Skeletal muscle satellite cell (primary cell): ENCODE data around the gene ACSL3.
"Not testable (repeated sequence)": the region's sequence is repeated elsewhere in the genome, so short reads cannot be mapped to it uniquely, and the experiment has no call there.

Source experiments
- H3K27me3 ChIP-seq: 2 replicates; pipeline ENCODE4 v1.7.0; 2013; ENCODE audit warnings: low read length; ENCODE audit not compliant: control insufficient read depth, insufficient read depth
- H3K36me3 ChIP-seq: 2 replicates; pipeline ENCODE4 v1.7.0; 2013; ENCODE audit warnings: mild to moderate bottlenecking, control low read depth, low read length; ENCODE audit not compliant: insufficient read depth
- H3K4me1 ChIP-seq: 2 replicates; pipeline ENCODE4 v1.7.0; 2013; ENCODE audit warnings: low read length; ENCODE audit not compliant: control insufficient read depth, insufficient read depth
- H3K4me2 ChIP-seq: 2 replicates; pipeline ENCODE4 v1.7.0; 2013; ENCODE audit warnings: mild to moderate bottlenecking, low read length
- H3K4me3 ChIP-seq: 2 replicates; pipeline ENCODE4 v1.7.0; 2013; ENCODE audit warnings: low read length
- H3K9ac ChIP-seq: 2 replicates; pipeline ENCODE4 v1.7.0; 2013; ENCODE audit warnings: mild to moderate bottlenecking, low read depth, low read length, moderate library complexity
- H3K9me3 ChIP-seq: replicated peaks from 2 replicates; pipeline ENCODE4 v1.7.0; 2013; ENCODE audit warnings: mild to moderate bottlenecking, control low read depth, low read length

ACSL3 gene

DNA sequence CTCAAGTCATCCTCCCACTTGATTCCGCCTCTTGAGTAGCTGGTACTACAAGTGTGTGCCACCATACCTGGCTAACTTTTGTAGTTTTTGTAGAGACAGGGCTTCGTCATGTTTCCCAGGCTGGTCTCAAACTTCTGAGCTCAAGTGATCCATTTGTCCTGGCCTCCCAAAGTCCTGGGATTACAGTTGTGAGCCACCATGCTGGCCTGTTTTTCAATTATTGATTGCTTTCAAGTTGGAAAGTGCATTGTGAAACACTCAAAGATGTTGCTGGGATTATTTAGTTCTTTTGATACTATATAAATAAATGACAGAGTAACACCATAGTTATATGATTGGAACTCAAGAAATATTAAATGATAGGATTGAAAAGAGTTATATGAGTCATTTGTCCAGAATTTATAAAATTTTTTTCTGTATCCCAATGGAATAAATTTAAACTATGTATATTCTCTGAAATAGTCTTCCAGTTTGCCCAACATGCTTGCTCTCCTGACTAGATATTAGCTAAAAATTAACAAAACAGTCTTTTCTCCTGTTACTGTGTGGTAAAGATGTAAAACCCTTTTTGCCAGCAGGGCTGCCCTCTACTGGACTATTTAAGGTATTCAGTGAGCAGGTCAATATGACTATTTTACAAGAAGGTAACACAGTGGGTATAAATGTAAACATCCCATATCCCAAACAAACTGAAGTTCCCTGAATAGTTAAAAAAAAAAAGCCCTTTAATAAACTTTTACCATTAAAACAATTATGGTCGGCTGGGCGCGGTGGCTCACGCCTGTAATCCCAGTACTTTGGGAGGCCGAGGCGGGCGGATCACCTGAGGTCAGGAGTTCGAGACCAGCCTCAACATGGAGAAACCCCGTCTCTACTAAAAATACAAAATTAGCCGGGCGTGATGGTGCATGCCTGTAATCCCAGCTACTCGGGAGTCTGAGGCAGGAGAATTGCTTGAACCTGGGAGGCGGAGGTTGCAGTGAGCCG is 42.7 kb downstream of the ACSL3 start:
- peaks cover 40% of the 10 kb centered on the region for H3K4me1 ChIP-seq
- peak overlapping the region; percentile 32 for H3K9ac ChIP-seq
- H3K4me2 ChIP-seq = no peak overlapping the region
- no peaks in the 10 kb centered on the region for H3K9me3 ChIP-seq
- H3K27me3 ChIP-seq = no peaks in the 10 kb centered on the region
- H3K36me3 ChIP-seq = peaks cover 15% of the 10 kb centered on the region
- no peak overlapping the region for H3K4me3 ChIP-seq

DNA sequence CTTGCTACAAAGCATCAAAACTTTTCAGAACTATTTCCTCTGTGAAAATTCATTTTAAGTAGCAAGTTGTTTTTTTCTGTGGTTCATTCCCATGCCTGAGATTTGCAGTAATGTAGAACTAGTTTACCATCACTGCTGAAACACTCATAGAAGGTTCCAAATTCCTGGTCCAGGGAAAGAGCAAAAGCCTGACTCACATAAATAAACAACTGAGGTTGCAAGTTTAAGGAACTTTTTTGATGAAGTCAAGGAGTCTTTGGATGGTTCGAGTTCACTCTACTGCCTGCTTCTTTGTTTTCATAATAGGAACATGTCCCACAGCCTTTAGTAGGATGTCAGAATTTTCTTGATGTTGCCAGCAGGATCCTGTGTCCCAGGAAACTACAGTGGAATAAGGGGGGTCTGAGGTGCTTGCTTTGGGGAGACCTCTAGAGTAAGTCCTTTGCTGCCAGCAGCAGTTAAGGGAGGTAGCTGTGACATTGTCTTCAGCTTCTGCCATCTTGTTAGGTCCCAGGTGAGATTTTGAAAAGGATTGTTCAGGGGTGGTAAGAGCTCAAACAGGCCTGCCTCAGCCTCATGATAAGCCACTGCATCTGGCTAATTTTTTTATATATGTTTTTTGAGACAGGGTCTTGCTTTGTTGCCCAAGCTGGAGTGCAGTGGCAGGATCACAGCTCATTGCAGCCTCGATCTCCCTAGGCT is 43.9 kb downstream of the ACSL3 start:
- Histone ChIP-seq H3K4me3 (no peak overlapping the region), H3K36me3 (peaks cover 26% of the 10 kb centered on the region), H3K27me3 (no peaks in the 10 kb centered on the region), H3K4me2 (peak overlapping the region; percentile 54), H3K9ac (peak overlapping the region; percentile 32), H3K9me3 (no peaks in the 10 kb centered on the region), H3K4me1 (peaks cover 40% of the 10 kb centered on the region)

DNA sequence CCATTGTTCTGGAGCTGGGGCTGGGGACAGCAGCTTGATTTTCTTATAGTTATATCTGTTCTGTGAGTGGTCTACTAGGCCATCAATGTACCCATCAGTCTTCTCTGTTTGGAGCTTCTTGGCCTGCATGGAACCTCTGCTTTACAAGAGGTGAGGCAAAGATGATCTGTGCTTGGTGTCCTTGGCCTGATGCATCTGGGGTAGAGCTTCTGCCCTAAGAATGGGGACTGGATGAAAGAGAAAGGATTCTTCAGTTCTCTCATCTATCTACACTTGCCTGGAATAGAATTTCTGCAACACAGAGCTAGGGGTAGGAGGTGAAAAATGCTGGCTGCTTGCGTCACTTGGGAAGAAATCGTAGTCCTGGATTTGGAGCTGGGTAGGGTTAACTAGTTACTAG is 46.2 kb downstream of the ACSL3 start:
- Histone ChIP-seq H3K36me3 (peaks cover 28% of the 10 kb centered on the region), H3K27me3 (no peaks in the 10 kb centered on the region), H3K9ac (no peak overlapping the region), H3K4me1 (peaks cover 26% of the 10 kb centered on the region), H3K4me3 (no peak overlapping the region), H3K9me3 (no peaks in the 10 kb centered on the region), H3K4me2 (no peak overlapping the region)

DNA sequence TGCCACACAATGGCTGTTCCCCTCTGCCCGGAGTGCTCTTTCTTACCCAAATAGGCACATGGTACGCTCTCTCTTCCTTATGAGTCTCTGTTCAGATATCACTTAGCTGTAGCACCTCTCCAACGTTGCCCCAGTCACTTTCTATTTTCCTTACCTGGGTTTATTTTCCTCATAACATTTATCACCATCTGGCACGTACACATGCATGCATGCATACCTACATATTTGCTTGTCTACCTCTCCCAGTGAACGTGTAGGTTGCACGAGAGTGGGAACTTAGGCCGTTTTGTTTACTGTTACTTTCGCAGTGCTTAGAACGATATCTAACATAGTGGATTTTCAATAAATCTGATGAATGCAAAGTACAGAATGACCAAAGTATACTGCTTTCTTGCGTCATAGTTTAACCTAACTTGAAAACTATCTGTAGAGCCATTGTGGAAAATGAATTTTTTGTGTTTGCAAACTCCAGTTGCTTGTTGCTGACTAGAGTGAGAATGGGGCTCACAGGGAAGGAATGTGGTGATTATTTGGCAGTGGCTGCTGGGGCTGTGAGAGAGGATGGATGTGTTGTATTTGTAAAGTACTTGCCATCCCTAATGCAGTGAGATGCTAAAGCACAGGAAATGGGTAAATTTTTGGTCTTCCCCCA is 47.1 kb downstream of the ACSL3 start:
- Histone ChIP-seq H3K9ac (no peak overlapping the region), H3K4me2 (no peak overlapping the region), H3K4me1 (peaks cover 22% of the 10 kb centered on the region), H3K9me3 (no peaks in the 10 kb centered on the region), H3K27me3 (no peaks in the 10 kb centered on the region), H3K4me3 (no peak overlapping the region), H3K36me3 (peaks cover 28% of the 10 kb centered on the region)

DNA sequence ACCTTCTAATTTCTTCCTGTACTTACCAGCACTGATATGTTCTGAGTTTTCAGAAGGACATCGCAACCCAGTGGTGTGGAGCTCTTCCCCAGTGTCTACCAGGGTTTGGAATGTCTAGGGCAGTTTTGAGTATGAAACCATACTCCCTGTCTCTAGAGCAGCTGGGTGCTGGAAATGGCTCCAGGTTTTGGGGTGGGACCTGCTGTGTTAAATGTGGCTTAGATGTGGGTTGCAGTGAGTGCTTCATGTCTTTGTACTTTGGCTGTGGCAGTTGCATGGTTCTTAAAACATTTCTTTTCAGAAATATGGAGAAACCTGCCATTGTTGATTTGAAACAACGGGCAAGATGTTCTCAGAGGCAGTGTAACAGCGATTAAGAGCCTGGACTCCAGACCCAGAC is 48.5 kb downstream of the ACSL3 start:
- Histone ChIP-seq H3K27me3 (no peaks in the 10 kb centered on the region), H3K4me2 (no peak overlapping the region), H3K9me3 (no peaks in the 10 kb centered on the region), H3K4me1 (peaks cover 9% of the 10 kb centered on the region), H3K9ac (no peak overlapping the region), H3K36me3 (peaks cover 28% of the 10 kb centered on the region), H3K4me3 (no peak overlapping the region)

DNA sequence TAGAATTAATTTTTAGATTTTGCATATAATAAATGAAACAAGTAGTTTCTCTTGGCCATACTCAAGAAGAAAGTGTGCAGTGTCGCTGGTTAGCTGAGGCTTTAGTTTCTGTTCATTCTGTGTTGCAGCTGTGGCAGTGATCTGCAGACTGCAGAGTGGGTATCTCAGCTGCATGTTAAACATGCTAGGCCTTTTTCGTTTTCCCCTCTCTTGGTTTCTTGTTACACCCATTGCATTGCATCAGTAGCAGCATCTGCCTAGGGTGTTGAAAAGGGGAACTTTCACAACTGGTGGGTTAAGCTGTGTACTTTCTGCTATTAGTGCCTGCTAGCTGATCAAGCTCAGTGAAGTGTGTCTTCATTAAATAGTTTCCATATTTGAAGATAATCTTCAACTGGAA is 51.3 kb downstream of the ACSL3 start:
- no peaks in the 10 kb centered on the region for H3K4me1 ChIP-seq
- H3K4me2 ChIP-seq = no peak overlapping the region
- H3K9ac ChIP-seq = no peak overlapping the region
- no peak overlapping the region for H3K4me3 ChIP-seq
- H3K9me3 ChIP-seq = no peaks in the 10 kb centered on the region
- peaks cover 34% of the 10 kb centered on the region for H3K36me3 ChIP-seq
- H3K27me3 ChIP-seq = no peaks in the 10 kb centered on the region

DNA sequence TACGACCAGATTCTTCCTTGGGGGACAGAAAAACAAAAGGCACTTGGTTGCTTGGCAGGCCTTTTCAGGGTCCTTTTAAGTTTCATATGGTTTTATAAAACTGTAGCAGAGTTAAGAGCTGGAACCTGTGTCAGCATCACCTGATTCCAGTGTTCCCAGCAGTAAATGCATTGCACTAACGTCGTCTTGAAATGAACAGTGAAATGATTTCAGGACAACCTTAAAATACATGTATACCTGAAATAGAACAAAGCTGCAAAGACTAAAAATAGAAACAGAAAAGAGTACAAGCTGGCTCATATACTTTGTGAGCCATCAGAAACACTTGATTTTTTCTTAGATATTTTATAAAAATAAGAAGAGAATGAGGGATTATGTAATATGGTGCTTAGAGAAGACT is 51.9 kb downstream of the ACSL3 start:
- no peak overlapping the region for H3K4me3 ChIP-seq
- H3K4me1 ChIP-seq = no peaks in the 10 kb centered on the region
- H3K9ac ChIP-seq = no peak overlapping the region
- H3K27me3 ChIP-seq = no peaks in the 10 kb centered on the region
- H3K9me3 ChIP-seq = no peaks in the 10 kb centered on the region
- H3K4me2 ChIP-seq = no peak overlapping the region
- peaks cover 35% of the 10 kb centered on the region for H3K36me3 ChIP-seq

DNA sequence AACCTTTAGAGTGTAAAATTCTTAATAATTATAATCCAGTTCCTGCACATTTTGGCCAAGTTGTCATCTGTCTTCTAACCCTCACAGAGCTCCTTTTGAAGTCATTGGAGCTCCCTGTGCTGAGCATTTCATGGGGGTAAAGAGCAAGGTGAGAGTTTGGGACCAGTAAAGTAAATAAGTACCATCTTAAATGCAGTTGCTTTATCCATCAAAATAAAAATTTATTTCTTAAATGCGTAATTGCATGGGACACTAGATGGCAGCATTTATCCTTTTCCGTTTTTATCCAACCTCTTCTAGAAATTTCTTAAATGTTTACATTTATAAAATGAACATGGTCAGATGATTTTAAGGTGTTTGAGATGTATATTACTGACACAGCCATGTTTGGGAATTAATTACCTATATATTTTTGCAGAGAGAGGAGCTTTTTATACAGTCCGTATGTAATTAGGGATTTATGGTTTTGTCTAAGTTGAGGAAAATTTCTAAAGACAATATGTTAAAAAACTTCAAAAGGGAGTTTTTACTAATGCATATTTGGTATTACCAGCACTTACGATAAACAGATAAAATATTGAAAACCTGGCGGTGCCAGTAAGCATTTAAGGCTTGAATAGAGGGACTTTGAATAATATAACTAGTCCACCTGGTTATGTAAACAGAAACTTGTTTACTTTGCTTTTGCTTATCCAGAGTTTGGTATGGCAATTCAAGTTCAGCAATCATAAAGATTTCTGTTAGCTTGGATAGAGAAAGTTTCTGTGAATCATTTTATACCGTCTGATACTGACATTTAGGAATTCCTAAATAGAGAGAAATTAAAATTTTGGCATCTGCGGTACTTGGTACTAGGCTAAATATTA is 54.5 kb downstream of the ACSL3 start:
- Histone ChIP-seq H3K4me1 (peaks cover 18% of the 10 kb centered on the region), H3K9me3 (no peaks in the 10 kb centered on the region), H3K4me2 (no peak overlapping the region), H3K4me3 (no peak overlapping the region), H3K9ac (no peak overlapping the region), H3K27me3 (no peaks in the 10 kb centered on the region), H3K36me3 (peaks cover 29% of the 10 kb centered on the region)

DNA sequence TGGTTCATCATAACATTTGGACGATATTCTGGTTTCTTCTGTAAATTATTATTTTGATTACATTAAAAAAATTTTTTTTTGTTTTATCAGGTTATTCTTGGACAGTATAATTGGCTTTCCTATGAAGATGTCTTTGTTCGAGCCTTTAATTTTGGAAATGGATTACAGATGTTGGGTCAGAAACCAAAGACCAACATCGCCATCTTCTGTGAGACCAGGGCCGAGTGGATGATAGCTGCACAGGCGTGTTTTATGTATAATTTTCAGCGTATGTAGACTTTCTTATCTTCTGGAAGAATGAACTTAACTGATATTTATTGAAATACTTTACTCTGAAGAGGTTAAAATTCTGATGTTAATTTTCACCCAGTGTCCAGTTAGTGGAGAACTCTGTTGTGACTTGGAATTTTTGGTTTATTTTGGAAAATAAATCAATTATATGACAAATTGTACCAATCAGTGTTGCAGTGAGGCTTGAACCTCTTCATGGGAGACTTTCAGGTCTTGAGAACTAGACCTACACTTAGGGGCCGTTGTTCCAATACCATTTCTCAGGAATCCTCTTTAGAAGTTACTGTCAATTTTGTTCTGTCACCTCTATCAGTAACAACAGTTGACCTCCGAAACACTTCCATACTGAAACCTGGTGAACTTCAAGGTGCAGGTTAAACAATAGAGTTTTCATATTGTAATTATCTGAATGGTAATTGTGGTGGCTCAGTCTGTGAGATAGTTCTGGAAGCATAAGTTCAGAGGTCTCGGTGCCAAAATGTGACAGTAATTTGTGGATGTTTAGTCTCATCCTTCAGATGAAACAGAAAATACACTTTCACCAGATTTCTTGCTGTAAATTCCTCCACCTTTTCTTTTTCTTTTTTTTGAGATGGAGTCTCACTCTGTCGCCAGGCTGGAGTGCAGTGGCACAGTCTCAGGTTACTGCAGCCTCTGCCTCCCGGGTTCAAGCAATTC is 55.7 kb downstream of the ACSL3 start:
- H3K9ac ChIP-seq = no peak overlapping the region
- no peak overlapping the region for H3K4me2 ChIP-seq
- peaks cover 21% of the 10 kb centered on the region for H3K4me1 ChIP-seq
- peaks cover 37% of the 10 kb centered on the region for H3K36me3 ChIP-seq
- no peaks in the 10 kb centered on the region for H3K9me3 ChIP-seq
- H3K4me3 ChIP-seq = no peak overlapping the region
- no peaks in the 10 kb centered on the region for H3K27me3 ChIP-seq

DNA sequence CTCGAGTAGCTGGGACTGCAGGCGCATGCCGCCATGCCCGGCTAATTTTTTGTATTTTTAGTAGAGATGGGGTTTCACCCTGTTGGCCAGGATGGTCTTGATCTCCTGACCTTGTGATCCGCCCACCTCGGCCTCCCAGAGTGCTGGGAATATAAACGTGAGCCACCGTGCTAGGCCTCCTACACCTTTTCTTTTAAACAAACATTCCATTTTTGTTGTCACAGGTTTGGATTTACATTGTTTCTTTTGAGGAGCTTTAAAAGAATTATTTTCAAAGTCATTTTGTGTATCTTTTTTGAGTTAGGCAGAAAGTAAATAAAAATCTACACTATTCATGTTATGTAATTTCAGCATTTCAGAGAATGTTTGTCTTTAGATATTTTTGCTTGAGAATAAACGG is 56.4 kb downstream of the ACSL3 start:
- H3K9ac ChIP-seq, H3K9me3 ChIP-seq, H3K27me3 ChIP-seq, H3K4me3 ChIP-seq, H3K4me2 ChIP-seq: not testable (repeated sequence)
- H3K4me1 ChIP-seq = peaks cover 21% of the 10 kb centered on the region
- peaks cover 43% of the 10 kb centered on the region for H3K36me3 ChIP-seq
